GM21576 (cell line): ENCODE results near the gene VCAM1.

Experiments used
- ATAC-seq: cut with Tn5 transposase; IDR thresholded peaks from one replicate; pipeline ENCODE4 v1.9.1; 2021; ENCODE audit warnings: mild to moderate bottlenecking, moderate library complexity; ENCODE audit not compliant: unreplicated experiment

Gene VCAM1

GRCh38 chr1:100721526-100722207, 2.1 kb downstream of the VCAM1 start:
- no peak for ATAC-seq

- ATAC-seq: no peak
These were observed 2.7 kb downstream of the VCAM1 start for GRCh38 chr1:100722221-100722620.

DNA sequence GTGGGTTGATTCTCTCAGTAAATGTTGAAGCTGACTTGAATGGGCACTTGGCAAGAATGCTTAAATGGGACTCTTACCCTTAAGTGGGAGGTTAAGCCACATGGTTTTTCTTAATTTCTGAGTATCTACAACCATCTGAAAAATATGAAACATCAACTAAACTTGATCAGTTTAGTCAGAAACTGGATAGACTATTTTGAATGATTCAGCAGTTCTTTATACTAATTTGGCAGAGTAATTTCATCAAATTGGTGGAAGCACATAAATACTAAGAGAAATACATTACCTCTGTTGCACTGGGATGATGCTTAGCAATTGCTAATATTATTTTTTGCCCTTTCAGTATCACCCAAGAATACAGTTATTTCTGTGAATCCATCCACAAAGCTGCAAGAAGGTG, 4.7 kb downstream of the VCAM1 start:
- no peak for ATAC-seq

GRCh38 chr1:100730130-100730529, 10.6 kb downstream of the VCAM1 start:
- ATAC-seq: no peak

DNA sequence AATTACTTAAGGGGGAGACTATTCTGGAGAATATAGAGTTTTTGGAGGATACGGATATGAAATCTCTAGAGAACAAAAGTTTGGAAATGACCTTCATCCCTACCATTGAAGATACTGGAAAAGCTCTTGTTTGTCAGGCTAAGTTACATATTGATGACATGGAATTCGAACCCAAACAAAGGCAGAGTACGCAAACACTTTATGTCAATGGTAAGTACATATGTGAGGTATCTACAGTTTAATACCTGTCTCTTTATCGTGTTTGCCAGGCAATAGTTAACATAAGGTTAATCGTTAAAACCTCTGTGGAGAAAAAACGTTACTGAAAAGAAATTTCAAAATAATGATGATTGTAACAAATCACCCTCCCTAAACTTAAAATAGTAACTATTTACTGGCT, 11.8 kb downstream of the VCAM1 start:
- ATAC-seq: no peak

GRCh38 chr1:100731758-100732157, 12.2 kb downstream of the VCAM1 start:
- no peak for ATAC-seq

DNA sequence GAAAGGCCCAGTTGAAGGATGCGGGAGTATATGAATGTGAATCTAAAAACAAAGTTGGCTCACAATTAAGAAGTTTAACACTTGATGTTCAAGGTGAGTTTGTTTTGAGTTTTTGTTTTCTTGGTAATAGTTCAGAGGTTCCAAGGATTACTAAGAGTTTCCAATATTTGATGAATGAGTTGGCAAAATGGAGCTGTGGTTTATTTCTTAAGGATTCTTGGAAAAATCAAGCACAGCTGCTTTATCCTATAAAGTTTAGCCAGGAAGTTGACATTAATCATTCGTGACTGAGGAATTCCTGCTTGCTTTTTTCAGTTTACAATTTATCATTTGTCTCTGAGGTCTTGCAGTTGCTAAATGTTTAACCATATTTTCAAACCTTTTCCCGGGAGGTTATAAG, 15.1 kb downstream of the VCAM1 start:
- no peak for ATAC-seq

GRCh38 chr1:100735244-100735643, 15.7 kb downstream of the VCAM1 start:
- ATAC-seq: no peak

GRCh38 chr1:100736324-100736723, 16.8 kb downstream of the VCAM1 start:
- ATAC-seq: no peak

DNA sequence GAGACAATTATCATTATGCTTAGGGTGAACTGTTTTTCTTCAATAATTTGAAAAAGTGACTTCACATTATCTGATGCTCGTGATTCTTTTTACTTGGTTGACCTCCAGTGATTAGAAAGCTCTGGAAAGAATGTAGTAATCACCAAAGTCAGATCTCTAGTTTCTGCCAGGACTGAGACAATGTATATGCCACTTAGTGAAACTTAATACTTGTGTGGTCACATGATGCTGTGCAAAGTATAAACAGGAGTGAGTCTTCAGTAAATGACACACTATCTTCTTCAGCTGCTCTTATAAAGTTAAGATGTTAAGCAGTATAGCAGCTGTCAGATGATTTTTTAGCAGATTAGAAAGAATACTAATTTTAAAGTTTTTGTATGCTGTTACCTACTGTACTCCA, 17.2 kb downstream of the VCAM1 start:
- no peak for ATAC-seq

- ATAC-seq: no peak
These were observed 27.0 kb downstream of the VCAM1 start for GRCh38 chr1:100746542-100746932.

DNA sequence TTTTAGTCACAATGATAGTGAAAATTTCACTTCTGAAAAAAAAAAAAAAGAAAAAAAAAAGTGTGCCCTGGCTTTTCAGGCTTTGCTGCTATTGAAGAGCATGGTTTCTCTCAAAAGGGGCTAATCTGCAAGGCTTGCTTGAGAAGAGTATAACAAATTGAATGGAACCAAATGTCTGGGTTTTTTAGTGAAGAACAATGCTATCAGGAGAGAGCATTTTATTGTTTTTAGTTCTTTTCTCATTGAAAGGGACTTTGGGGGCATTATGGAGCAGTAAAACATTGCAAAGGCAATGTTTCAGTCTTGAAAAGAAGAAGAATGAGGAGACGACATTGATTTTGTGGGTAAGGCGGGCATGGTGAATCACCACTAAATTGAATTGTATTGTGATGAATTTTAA, 28.2 kb downstream of the VCAM1 start:
- no peak for ATAC-seq

DNA sequence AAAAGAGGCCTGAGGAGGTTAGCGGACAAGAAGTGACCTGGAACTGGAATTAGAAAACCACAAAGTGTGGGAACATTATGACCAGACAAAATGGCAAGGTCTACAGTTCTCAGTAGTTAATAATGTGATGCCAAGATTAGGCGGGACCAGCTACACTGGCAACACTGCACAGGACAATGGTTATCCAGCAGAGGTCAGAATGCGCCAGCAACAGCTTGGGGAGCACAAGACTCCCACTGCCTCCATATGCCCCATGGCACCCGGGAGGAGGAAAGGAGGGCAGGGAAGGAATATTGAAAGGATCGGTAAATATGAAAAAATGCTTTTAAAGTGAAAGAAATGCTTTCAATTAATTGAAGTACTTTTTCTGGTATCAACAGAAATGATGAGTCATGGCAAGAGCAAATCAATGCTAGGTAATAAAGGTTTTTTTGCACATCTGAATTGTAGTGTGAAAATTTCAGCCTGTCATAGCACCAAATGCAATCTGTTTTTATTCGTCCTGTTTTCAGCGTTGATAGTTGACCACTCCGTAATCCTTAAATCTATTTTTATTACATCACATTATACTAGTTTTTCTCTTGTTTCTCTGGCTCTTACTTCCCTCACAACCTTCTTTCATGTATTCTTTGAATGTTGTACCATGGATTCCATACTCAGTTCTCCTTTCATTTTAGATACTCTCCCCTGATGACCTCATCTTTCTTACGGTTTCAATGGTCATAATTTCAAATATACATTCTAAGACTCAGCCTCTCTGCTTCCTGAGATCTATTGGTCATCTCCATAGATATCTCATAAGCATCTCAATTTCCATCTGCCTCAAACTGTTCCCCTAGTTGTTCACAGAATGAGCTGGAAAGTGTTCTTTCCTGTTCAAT, 30.7 kb downstream of the VCAM1 start:
- ATAC-seq: no peak

DNA sequence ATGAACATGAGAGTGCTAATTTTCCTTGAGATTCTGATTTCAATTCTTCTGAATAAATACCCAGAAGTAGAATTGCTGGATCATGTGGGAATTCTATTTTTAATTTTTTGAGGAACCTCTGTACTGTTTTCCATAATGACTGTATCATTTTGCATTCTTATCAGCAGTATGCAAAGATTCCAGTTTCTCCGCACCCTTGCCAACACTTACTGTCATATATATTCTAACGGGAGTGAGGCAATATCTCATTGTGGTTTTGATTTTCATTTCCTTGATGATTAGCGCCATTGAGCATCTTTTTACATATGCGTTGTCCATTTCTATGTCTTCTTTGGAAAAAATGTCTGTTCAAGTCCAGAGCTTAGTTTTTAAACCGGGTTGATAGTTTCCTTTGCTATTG, 33.2 kb downstream of the VCAM1 start:
- ATAC-seq: no peak

DNA sequence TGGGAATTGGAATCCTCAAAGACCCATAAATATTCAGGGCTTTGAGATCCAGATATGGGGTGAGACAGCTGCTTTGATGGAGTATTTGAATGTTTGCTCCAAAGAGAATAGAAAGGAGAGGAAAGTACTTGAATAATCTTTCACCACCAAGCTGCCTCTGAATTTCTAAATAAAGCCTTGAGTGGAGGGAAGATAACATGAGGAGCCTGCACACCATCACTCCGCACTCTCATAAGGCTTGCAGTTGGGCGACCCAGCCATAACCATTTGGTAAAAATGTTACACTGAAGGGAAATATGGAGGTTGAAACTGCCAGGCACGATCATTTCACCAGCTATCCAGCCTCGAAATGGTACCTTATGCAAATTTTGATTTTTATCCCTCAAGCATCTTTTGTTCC, 38.4 kb downstream of the VCAM1 start:
- no peak for ATAC-seq

- ATAC-seq: no peak
These were observed 39.6 kb downstream of the VCAM1 start for GRCh38 chr1:100759188-100759587.

DNA sequence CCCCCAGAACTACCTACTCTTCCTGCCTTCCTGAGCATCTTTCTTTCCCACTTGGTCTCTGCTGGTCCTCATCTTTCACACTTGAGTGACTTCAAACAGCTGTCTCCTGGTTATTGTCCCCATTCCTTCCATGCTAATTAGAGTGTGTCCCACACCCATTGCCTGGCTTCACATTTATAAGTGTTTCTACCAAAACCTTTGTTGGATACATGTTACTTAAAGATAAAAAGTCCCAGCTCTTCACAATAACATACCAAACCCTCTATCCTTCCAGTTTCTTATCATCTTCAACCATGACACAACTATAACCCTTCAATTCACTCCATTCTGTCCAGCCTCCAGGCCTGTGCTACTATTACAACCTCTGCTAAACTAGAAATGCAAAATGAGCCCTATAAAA, 41.0 kb downstream of the VCAM1 start:
- ATAC-seq: no peak

DNA sequence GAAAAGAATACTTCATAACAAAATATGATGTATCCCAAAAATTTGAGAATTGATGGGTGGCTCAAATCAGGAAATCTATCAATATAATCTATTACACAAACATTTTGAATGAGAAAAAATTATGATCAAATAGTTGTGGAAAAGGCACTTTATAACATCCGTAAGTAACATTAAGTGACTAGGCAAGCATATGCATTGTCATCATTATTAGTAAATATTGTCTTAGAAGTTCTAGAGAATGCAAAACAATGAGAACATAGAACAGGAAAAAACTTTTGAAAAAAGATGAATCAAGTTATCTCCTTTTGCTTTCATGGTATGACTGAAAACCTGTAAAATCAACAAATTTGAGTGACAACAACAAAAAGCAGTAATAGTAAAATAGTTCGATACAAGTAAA, 42.9 kb downstream of the VCAM1 start:
- ATAC-seq: no peak

DNA sequence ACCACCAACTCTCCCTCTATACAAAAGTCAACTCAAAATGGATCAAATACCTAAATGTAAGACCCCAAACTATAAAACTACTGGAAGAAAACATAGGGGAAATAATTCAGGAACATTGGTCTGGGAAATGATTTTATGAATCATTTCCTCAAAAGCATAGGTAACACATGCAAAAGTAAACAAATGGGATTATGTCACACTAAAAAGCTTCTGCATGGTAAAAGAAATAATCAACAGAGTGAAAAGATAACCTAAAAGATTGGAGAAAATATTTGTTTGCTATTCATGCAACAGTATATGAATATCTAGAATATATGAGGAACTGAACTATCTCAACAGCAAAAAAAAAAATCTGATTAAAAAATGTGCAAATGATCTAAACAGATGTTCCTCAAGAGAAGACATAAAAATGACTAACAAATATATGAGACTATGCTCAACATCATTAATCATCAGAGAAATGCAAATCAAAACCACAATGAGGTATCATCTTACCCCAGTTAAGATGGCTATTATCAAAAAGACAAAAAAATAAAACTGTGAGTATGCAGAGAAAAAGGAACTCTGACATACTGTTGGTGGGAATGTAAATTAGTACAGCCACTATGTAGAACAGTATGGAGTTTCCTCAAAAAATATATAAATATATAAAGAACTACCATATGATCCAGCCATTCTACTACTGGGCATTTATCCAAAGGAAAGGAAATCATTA, 47.8 kb downstream of the VCAM1 start:
- ATAC-seq: no peak

- no peak for ATAC-seq
These were observed 49.8 kb downstream of the VCAM1 start for GRCh38 chr1:100769323-100769722.

DNA sequence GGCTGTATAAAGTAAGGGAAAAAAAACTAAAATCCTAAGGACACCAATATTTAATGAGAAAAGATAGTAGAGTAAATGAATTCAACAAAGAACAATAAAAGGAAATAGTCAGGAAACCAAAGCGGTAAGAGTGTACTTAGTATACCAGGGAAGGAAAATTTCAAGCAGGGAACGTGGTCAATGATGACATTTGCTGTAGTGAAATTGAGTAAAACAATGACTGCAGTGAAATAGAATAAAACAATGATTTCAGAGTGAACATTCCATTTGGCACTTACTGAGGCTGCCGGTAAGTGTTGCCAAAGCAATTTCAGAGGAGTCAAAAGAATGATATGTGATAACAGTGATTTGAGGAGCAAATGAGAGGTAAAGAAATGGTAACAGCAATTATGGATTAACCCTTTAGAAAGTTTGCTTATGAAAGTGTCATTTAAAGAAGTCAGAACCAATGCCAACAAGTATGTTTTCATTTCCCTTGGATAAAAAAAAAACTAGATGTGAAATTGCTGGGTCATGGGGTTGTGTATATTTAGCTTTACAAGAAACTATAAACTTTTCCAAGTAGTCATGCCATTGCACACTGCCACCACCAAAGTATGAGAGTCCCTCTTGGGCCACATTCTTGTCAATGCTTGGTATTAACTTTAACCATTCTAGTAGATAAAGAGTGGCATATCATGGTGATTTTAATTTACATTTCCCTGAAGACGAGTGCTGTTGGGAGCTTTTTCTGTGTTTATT, 50.5 kb downstream of the VCAM1 start:
- no peak for ATAC-seq
